Mesenchymal stem cell (in vitro differentiated cells and primary cell): ENCODE measurements around the gene CABYR.

Experiments
- DNase-seq: peaks from one replicate; pipeline ENCODE4 v3.0.0-alpha.2; 2013
- H2AFZ ChIP-seq: one replicate; pipeline ENCODE4 v1.6.1; 2013; ENCODE audit warnings: low read depth, mild to moderate bottlenecking, control low read depth, inconsistent platforms, low read length, moderate library complexity
- H2AK5ac ChIP-seq: 2 replicates; pipeline ENCODE4 v1.6.1; 2013; ENCODE audit warnings: low read length, moderate library complexity, mild to moderate bottlenecking, inconsistent platforms; ENCODE audit not compliant: severe bottlenecking
- H2BK120ac ChIP-seq: one replicate; pipeline ENCODE4 v1.6.1; 2013; ENCODE audit warnings: low read depth, mild to moderate bottlenecking, inconsistent platforms, low read length, moderate library complexity
- H2BK12ac ChIP-seq, 2 experiments: one replicate each; pipeline ENCODE4 v1.6.1; 2013; ENCODE audit warnings: inconsistent platforms in 2 of 2, low read length in 2 of 2, mild to moderate bottlenecking in 2 of 2, moderate library complexity in 2 of 2, control low read depth in 1 of 2
- H2BK15ac ChIP-seq: one replicate; pipeline ENCODE4 v1.6.1; 2013; ENCODE audit warnings: mild to moderate bottlenecking, low read depth, inconsistent platforms; ENCODE audit not compliant: poor library complexity, severe bottlenecking
- H2BK5ac ChIP-seq: 2 replicates; pipeline ENCODE4 v1.6.1; 2013; ENCODE audit warnings: low read depth, mild to moderate bottlenecking, low read length, control low read depth, inconsistent platforms; ENCODE audit not compliant: poor library complexity, severe bottlenecking
- H3K14ac ChIP-seq, 2 experiments: one replicate each; pipeline ENCODE4 v1.6.1; 2013; ENCODE audit warnings: inconsistent platforms in 2 of 2, low read length in 2 of 2, control low read depth in 1 of 2, mild to moderate bottlenecking in 1 of 2, moderate library complexity in 1 of 2
- H3K18ac ChIP-seq, 2 experiments: one replicate each; pipeline ENCODE4 v1.6.1; 2013; ENCODE audit warnings: inconsistent platforms in 2 of 2, low read length in 2 of 2, control low read depth in 1 of 2, low read depth in 1 of 2, mild to moderate bottlenecking in 1 of 2
- H3K23ac ChIP-seq, 2 experiments: one replicate each; pipeline ENCODE4 v1.6.1; 2013; ENCODE audit warnings: inconsistent platforms in 2 of 2, low read length in 2 of 2, mild to moderate bottlenecking in 2 of 2, moderate library complexity in 2 of 2, control low read depth in 1 of 2
- H3K27ac ChIP-seq: 2 replicates; pipeline ENCODE4 v1.5.1; 2013; ENCODE audit warnings: mild to moderate bottlenecking, moderate library complexity, low read length, control low read depth, inconsistent platforms; ENCODE audit not compliant: poor library complexity, severe bottlenecking
- H3K27me3 ChIP-seq, 2 experiments: 2 replicates each; pipeline versions ENCODE4 v1.6.1 to v1.7.0; 2013; ENCODE audit warnings: low read length in 2 of 2, mild to moderate bottlenecking in 2 of 2, moderate library complexity in 2 of 2, control low read depth in 1 of 2, inconsistent platforms in 1 of 2; ENCODE audit not compliant: control insufficient read depth in 1 of 2, insufficient read depth in 1 of 2
- H3K36me3 ChIP-seq, 2 experiments: 2 replicates each; pipeline versions ENCODE4 v1.6.1 to v1.7.0; 2013; ENCODE audit warnings: low read length in 2 of 2, control low read depth in 1 of 2, inconsistent platforms in 1 of 2, low read depth in 1 of 2, mild to moderate bottlenecking in 1 of 2; ENCODE audit not compliant: insufficient read depth in 2 of 2, control insufficient read depth in 1 of 2
- H3K4ac ChIP-seq, 2 experiments: one replicate each; pipeline ENCODE4 v1.6.1; 2013; ENCODE audit warnings: inconsistent platforms in 2 of 2, low read length in 2 of 2, mild to moderate bottlenecking in 2 of 2, moderate library complexity in 2 of 2, control low read depth in 1 of 2, low read depth in 1 of 2
- H3K4me1 ChIP-seq: 2 replicates; pipeline ENCODE4 v1.6.1; 2013; ENCODE audit warnings: low read depth, low read length, control low read depth; ENCODE audit not compliant: control insufficient read depth, insufficient read depth
- H3K4me2 ChIP-seq: 2 replicates; pipeline ENCODE4 v1.6.1; 2013; ENCODE audit warnings: low read length, mild to moderate bottlenecking, inconsistent platforms; ENCODE audit not compliant: poor library complexity, severe bottlenecking
- H3K4me3 ChIP-seq, 2 experiments: 2 replicates each; pipeline versions ENCODE4 v1.5.1 to v1.7.0; 2013; ENCODE audit warnings: low read length in 2 of 2, mild to moderate bottlenecking in 2 of 2, control low read depth in 1 of 2, low read depth in 1 of 2; ENCODE audit not compliant: insufficient read depth in 1 of 2
- H3K79me1 ChIP-seq: replicated peaks from 2 replicates; pipeline ENCODE4 v1.6.1; 2013; ENCODE audit warnings: mild to moderate bottlenecking, control low read depth, low read length, inconsistent platforms; ENCODE audit not compliant: poor library complexity, severe bottlenecking
- H3K9ac ChIP-seq: 2 replicates; pipeline ENCODE4 v1.7.0; 2013; ENCODE audit warnings: mild to moderate bottlenecking, low read length, moderate library complexity
- H3K9me3 ChIP-seq: 2 replicates; pipeline ENCODE4 v1.7.0; 2013; ENCODE audit warnings: mild to moderate bottlenecking, low read length; ENCODE audit not compliant: control insufficient read depth
- H4K8ac ChIP-seq: one replicate; pipeline ENCODE4 v1.6.1; 2013; ENCODE audit warnings: inconsistent platforms, mild to moderate bottlenecking, low read length, moderate library complexity
- H4K91ac ChIP-seq: one replicate; pipeline ENCODE4 v1.6.1; 2013; ENCODE audit warnings: mild to moderate bottlenecking, low read length, inconsistent platforms
- WGBS: methylation state at CpG from one replicate; pipeline ENCODE4 v1.1.7; 2013; ENCODE audit warnings: mixed read lengths; 5-methylcytosine and 5-hydroxymethylcytosine counted together

The CABYR gene

GRCh38 chr18:24120676-24121075, 18.2 kb upstream of the CABYR start:
- peaks cover 0 to 60% of the 10 kb centered on the region in 2 experiments for H3K36me3 ChIP-seq
- WGBS, result no CpG with 5 or more reads among the region's 4 CpGs
- no peak overlapping the region for H3K9ac ChIP-seq

GRCh38 chr18:24121625-24122024, 17.2 kb upstream of the CABYR start:
- no peak overlapping the region for H3K4me3 ChIP-seq
- H2BK15ac ChIP-seq, result no peak overlapping the region
- no peaks in the 10 kb centered on the region for H3K79me1 ChIP-seq
- H4K91ac ChIP-seq, result no peak overlapping the region
- 93% methylated on average over 2 of the region's 2 CpGs for WGBS
- no peak overlapping the region for H3K23ac ChIP-seq
- no peak for DNase-seq
- H2BK5ac ChIP-seq, result no peak overlapping the region
- no peaks in the 10 kb centered on the region for H3K9me3 ChIP-seq
- no peaks in the 10 kb centered on the region for H3K4me1 ChIP-seq
- H3K9ac ChIP-seq, result no peak overlapping the region
- H3K18ac ChIP-seq, result no peak overlapping the region
- peaks cover 0 to 61% of the 10 kb centered on the region in 2 experiments for H3K36me3 ChIP-seq
- no peak overlapping the region for H3K4ac ChIP-seq
- H4K8ac ChIP-seq, result no peak overlapping the region
- H3K14ac ChIP-seq, result no peak overlapping the region
- no peak overlapping the region for H2AK5ac ChIP-seq
- no peak overlapping the region for H2BK120ac ChIP-seq
- H3K27me3 ChIP-seq, result no peaks in the 10 kb centered on the region
- H3K27ac ChIP-seq, result no peak overlapping the region
- no peak overlapping the region for H2AFZ ChIP-seq
- no peak overlapping the region for H2BK12ac ChIP-seq
- H3K4me2 ChIP-seq, result no peak overlapping the region

More at GRCh38 chr18:24120676-24121075, 18.2 kb upstream of the CABYR start:
- Histone ChIP-seq H4K91ac (no peak overlapping the region), H4K8ac (no peak overlapping the region), H3K4me3 (no peak overlapping the region), H2AFZ (no peak overlapping the region), H2BK120ac (no peak overlapping the region), H2BK5ac (no peak overlapping the region), H3K4me1 (no peaks in the 10 kb centered on the region), H3K23ac (no peak overlapping the region), H3K27ac (no peak overlapping the region), H3K14ac (no peak overlapping the region), H3K27me3 (no peaks in the 10 kb centered on the region), H3K4me2 (no peak overlapping the region), H3K4ac (no peak overlapping the region), H2BK15ac (no peak overlapping the region), H3K79me1 (no peaks in the 10 kb centered on the region), H2AK5ac (no peak overlapping the region), H2BK12ac (no peak overlapping the region), H3K9me3 (no peaks in the 10 kb centered on the region), H3K18ac (no peak overlapping the region)
- DNase-seq, result no peak

- Histone ChIP-seq H3K4ac (no peak overlapping the region), H3K4me2 (no peak overlapping the region), H3K23ac (no peak overlapping the region), H2AK5ac (no peak overlapping the region), H2BK5ac (no peak overlapping the region), H2BK15ac (no peak overlapping the region), H3K4me1 (no peaks in the 10 kb centered on the region), H2AFZ (no peak overlapping the region), H4K91ac (no peak overlapping the region), H2BK12ac (no peak overlapping the region), H4K8ac (no peak overlapping the region), H2BK120ac (no peak overlapping the region), H3K36me3 (peaks cover 0 to 67% of the 10 kb centered on the region in 2 experiments), H3K18ac (no peak overlapping the region), H3K9me3 (no peaks in the 10 kb centered on the region), H3K27me3 (no peaks in the 10 kb centered on the region), H3K9ac (no peak overlapping the region), H3K27ac (no peak overlapping the region), H3K79me1 (no peaks in the 10 kb centered on the region), H3K14ac (no peak overlapping the region), H3K4me3 (no peak overlapping the region)
- 90% methylated on average over 3 of the region's 3 CpGs for WGBS
- DNase-seq, result no peak
Observed at GRCh38 chr18:24126155-24126961, 12.5 kb upstream of the CABYR start.

DNA sequence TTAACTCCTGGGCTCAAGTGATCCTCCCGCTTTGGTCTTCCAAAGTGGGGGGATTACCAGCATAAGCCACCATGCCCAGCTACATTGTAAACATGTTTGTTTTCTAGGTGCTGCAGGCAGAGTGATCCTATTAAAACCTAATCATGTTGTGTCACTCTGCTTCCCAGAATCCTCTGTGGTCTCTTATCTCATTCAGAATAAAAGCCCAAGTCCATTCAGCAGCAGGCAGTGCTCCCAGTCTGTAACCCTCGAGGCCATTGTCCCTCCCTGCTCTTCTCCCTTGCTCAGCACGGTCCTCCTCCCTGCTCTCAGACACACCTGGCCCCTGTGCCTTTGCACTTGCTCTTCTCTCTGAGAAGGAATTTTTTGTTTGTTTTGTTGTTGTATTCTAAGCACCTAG, 11.1 kb upstream of the CABYR start:
- Histone ChIP-seq H3K9ac (no peak overlapping the region), H2BK5ac (no peak overlapping the region), H3K79me1 (no peaks in the 10 kb centered on the region), H2BK120ac (no peak overlapping the region), H3K4me1 (no peaks in the 10 kb centered on the region), H3K27ac (no peak overlapping the region), H3K14ac (no peak overlapping the region), H3K4ac (no peak overlapping the region), H4K8ac (no peak overlapping the region), H3K9me3 (no peaks in the 10 kb centered on the region), H2AFZ (no peak overlapping the region), H3K4me2 (no peak overlapping the region), H3K36me3 (peaks cover 0 to 69% of the 10 kb centered on the region in 2 experiments), H2AK5ac (no peak overlapping the region), H2BK15ac (no peak overlapping the region), H4K91ac (no peak overlapping the region), H3K27me3 (no peaks in the 10 kb centered on the region), H3K23ac (no peak overlapping the region), H3K18ac (no peak overlapping the region), H3K4me3 (no peak overlapping the region), H2BK12ac (no peak overlapping the region)
- no peak for DNase-seq
- 94% methylated on average over 2 of the region's 3 CpGs for WGBS
